HL-60 (cell line): Measurements from ENCODE around the gene PLP2.

Experiments used
- GABPA ChIP-seq: IDR thresholded peaks from 2 replicates; pipeline ENCODE4 v1.6.1; 2012; ENCODE audit warnings: low read depth
- POLR2AphosphoS5 ChIP-seq: IDR thresholded peaks from 2 replicates; pipeline ENCODE4 v1.6.1; 2012; ENCODE audit warnings: low read depth
- TF ChIP-seq, protein P1 (sequence below): IDR thresholded peaks from 2 replicates; pipeline ENCODE4 v1.6.1; 2012; ENCODE audit warnings: low read depth; ENCODE audit not compliant: insufficient replicate concordance
- TF ChIP-seq, protein P2 (sequence below): IDR thresholded peaks from one replicate; pipeline ENCODE4 v1.5.1; 2011; ENCODE audit warnings: low read length, control low read depth, inconsistent platforms; ENCODE audit not compliant: insufficient read depth

- TF ChIP-seq, protein P1, sequence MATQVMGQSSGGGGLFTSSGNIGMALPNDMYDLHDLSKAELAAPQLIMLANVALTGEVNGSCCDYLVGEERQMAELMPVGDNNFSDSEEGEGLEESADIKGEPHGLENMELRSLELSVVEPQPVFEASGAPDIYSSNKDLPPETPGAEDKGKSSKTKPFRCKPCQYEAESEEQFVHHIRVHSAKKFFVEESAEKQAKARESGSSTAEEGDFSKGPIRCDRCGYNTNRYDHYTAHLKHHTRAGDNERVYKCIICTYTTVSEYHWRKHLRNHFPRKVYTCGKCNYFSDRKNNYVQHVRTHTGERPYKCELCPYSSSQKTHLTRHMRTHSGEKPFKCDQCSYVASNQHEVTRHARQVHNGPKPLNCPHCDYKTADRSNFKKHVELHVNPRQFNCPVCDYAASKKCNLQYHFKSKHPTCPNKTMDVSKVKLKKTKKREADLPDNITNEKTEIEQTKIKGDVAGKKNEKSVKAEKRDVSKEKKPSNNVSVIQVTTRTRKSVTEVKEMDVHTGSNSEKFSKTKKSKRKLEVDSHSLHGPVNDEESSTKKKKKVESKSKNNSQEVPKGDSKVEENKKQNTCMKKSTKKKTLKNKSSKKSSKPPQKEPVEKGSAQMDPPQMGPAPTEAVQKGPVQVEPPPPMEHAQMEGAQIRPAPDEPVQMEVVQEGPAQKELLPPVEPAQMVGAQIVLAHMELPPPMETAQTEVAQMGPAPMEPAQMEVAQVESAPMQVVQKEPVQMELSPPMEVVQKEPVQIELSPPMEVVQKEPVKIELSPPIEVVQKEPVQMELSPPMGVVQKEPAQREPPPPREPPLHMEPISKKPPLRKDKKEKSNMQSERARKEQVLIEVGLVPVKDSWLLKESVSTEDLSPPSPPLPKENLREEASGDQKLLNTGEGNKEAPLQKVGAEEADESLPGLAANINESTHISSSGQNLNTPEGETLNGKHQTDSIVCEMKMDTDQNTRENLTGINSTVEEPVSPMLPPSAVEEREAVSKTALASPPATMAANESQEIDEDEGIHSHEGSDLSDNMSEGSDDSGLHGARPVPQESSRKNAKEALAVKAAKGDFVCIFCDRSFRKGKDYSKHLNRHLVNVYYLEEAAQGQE: no peak
- no peak for TF ChIP-seq GABPA
- TF ChIP-seq, protein P2, sequence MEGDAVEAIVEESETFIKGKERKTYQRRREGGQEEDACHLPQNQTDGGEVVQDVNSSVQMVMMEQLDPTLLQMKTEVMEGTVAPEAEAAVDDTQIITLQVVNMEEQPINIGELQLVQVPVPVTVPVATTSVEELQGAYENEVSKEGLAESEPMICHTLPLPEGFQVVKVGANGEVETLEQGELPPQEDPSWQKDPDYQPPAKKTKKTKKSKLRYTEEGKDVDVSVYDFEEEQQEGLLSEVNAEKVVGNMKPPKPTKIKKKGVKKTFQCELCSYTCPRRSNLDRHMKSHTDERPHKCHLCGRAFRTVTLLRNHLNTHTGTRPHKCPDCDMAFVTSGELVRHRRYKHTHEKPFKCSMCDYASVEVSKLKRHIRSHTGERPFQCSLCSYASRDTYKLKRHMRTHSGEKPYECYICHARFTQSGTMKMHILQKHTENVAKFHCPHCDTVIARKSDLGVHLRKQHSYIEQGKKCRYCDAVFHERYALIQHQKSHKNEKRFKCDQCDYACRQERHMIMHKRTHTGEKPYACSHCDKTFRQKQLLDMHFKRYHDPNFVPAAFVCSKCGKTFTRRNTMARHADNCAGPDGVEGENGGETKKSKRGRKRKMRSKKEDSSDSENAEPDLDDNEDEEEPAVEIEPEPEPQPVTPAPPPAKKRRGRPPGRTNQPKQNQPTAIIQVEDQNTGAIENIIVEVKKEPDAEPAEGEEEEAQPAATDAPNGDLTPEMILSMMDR: no peak
- TF ChIP-seq POLR2AphosphoS5: no peak; the same call in 1 of the 2 replicates
These were observed 42.3 kb upstream of the PLP2 start for GRCh38 chrX:49129427-49129826.
